ENCODE data around the gene TFF3. TPM values are rescaled to one million over a fixed set of nuclear protein-coding genes. Genes with fewer than 3 reads are reported as not detected.

Gene TFF3
- total RNA-seq, 2 experiments from 2014 or later = not detected

- no peak overlapping the region for H3K27ac Mint-ChIP-seq
- Histone ChIP-seq H3K4me3 (ENCODE audit: low read length) (no peak overlapping the region), H3K27ac (ENCODE audit: low read depth in 1 of 2, low read length in 2 of 2) (no peak overlapping the region), H3K9me3 (ENCODE audit: control insufficient read depth in 1 of 2, insufficient read depth in 1 of 2, low read length in 2 of 2) (no peaks in the 10 kb centered on the region), H3K27me3 (ENCODE audit: control insufficient read depth in 1 of 2, insufficient read depth in 2 of 2, low read length in 2 of 2) (no peaks in the 10 kb centered on the region), H3K36me3 (ENCODE audit: insufficient read depth, low read length) (peaks cover 49% of the 10 kb centered on the region), H3K4me1 (ENCODE audit: insufficient read depth, low read length) (peaks cover 17% of the 10 kb centered on the region)
- TF ChIP-seq CTCF (IDR thresholded peaks at IDR 0.05) = no peak
- H3K9me3 Mint-ChIP-seq = no peaks in the 10 kb centered on the region
- ATAC-seq (ENCODE audit: poor library complexity) (no peak), DNase-seq (no peak)
- H3K27me3 Mint-ChIP-seq = no peaks in the 10 kb centered on the region
- ChIA-PET POLR2A (no interaction called here), CTCF (no interaction called here)
- peaks cover 25% of the 10 kb centered on the region for H3K4me1 Mint-ChIP-seq (ENCODE audit: low read depth)
- intact Hi-C loops (cut with DNase I, micrococcal nuclease) = no loop called here
- no peak overlapping the region for H3K4me3 Mint-ChIP-seq
- peaks cover 66% of the 10 kb centered on the region for H3K36me3 Mint-ChIP-seq (ENCODE audit: low read depth)
Observed at GRCh38 chr21:42272984-42273600, 42.1 kb downstream of the TFF3 start.

- Histone ChIP-seq H3K4me3 (ENCODE audit: low read length) (no peak overlapping the region), H3K27ac (ENCODE audit: low read depth in 1 of 2, low read length in 2 of 2) (no peak overlapping the region), H3K36me3 (ENCODE audit: insufficient read depth, low read length) (peaks cover 44% of the 10 kb centered on the region), H3K9me3 (ENCODE audit: control insufficient read depth in 1 of 2, insufficient read depth in 1 of 2, low read length in 2 of 2) (no peaks in the 10 kb centered on the region), H3K27me3 (ENCODE audit: control insufficient read depth in 1 of 2, insufficient read depth in 2 of 2, low read length in 2 of 2) (no peaks in the 10 kb centered on the region), H3K4me1 (ENCODE audit: insufficient read depth, low read length) (peaks cover 25% of the 10 kb centered on the region)
- no peaks in the 10 kb centered on the region for H3K9me3 Mint-ChIP-seq
- POLR2A ChIA-PET = no interaction called here
- intact Hi-C loops (cut with DNase I, micrococcal nuclease) = no loop called here
- H3K4me1 Mint-ChIP-seq (ENCODE audit: low read depth) = peaks cover 32% of the 10 kb centered on the region
- no peaks in the 10 kb centered on the region for H3K27me3 Mint-ChIP-seq
- DNase-seq (no peak), ATAC-seq (ENCODE audit: poor library complexity) (no peak)
- peak overlapping the region; percentile 24 for H3K27ac Mint-ChIP-seq
- TF ChIP-seq CTCF (IDR thresholded peaks at IDR 0.05) = no peak
- H3K4me3 Mint-ChIP-seq = no peak overlapping the region
- CTCF ChIA-PET = no interaction called here
- H3K36me3 Mint-ChIP-seq (ENCODE audit: low read depth) = peaks cover 61% of the 10 kb centered on the region
Observed at GRCh38 chr21:42272109-42272962, 42.9 kb downstream of the TFF3 start.

- ChIA-PET CTCF (interaction anchor here (1.2 to 2.1 kb wide), 2 partner anchors 12 to 24 kb away, joined by 3 to 7 read pairs; no protein-coding TSS in a partner anchor), POLR2A (no interaction called here)
- intact Hi-C loops (cut with DNase I, micrococcal nuclease) = no loop called here
- Histone ChIP-seq H3K4me1 (ENCODE audit: insufficient read depth, low read length) (peaks cover 35% of the 10 kb centered on the region), H3K27me3 (ENCODE audit: control insufficient read depth in 1 of 2, insufficient read depth in 2 of 2, low read length in 2 of 2) (no peaks in the 10 kb centered on the region), H3K9me3 (ENCODE audit: control insufficient read depth in 1 of 2, insufficient read depth in 1 of 2, low read length in 2 of 2) (no peaks in the 10 kb centered on the region), H3K36me3 (ENCODE audit: insufficient read depth, low read length) (peaks cover 36% of the 10 kb centered on the region), H3K27ac (ENCODE audit: low read depth in 1 of 2, low read length in 2 of 2) (no peak overlapping the region), H3K4me3 (ENCODE audit: low read length) (no peak overlapping the region)
- H3K36me3 Mint-ChIP-seq (ENCODE audit: low read depth) = peaks cover 60% of the 10 kb centered on the region
- no peak overlapping the region for H3K4me3 Mint-ChIP-seq
- TF ChIP-seq CTCF (IDR thresholded peaks at IDR 0.05) = no peak
- no peaks in the 10 kb centered on the region for H3K9me3 Mint-ChIP-seq
- no peak overlapping the region for H3K27ac Mint-ChIP-seq
- no peak for DNase-seq
- H3K27me3 Mint-ChIP-seq = no peaks in the 10 kb centered on the region
- H3K4me1 Mint-ChIP-seq (ENCODE audit: low read depth) = peaks cover 44% of the 10 kb centered on the region
- no peak for ATAC-seq (ENCODE audit: poor library complexity)
Observed at GRCh38 chr21:42271065-42271464, 44.1 kb downstream of the TFF3 start.
